GM23338 (cell line): Measurements from ENCODE around the gene DCPS. TPM values are rescaled to one million over a fixed set of nuclear protein-coding genes. Genes with fewer than 3 reads are reported as not detected.

ENCODE experiments used
- ATAC-seq: fragments of 200-7000 bp; cut with Tn5 transposase; 3 replicates; pipeline ENCODE4 v1.9.1; 2020
- DNase-seq: peaks from one replicate; pipeline ENCODE4 v3.0.0-alpha.2; 2015; ENCODE audit warnings: low spot score
- H2AFZ ChIP-seq: fragments of 200-600 bp; sonication (generic); 2 replicates; pipeline ENCODE4 v1.8.0; 2016; ENCODE audit warnings: antibody characterized with exemption, mild to moderate bottlenecking, moderate library complexity
- H3F3A ChIP-seq: fragments of 200-600 bp; sonication (generic); replicated peaks from 2 replicates; pipeline ENCODE4 v1.8.0; 2017; ENCODE audit warnings: antibody characterized with exemption, mixed run types, low read depth
- H3K27ac ChIP-seq: fragments of 200-600 bp; sonication (generic); 2 replicates; pipeline ENCODE4 v1.6.1; 2016; ENCODE audit warnings: low read depth
- H3K27me3 ChIP-seq: fragments of 200-600 bp; sonication (generic); 2 replicates; pipeline ENCODE4 v1.8.0; 2016; ENCODE audit warnings: mild to moderate bottlenecking, mixed run types, moderate library complexity; ENCODE audit not compliant: insufficient read depth
- H3K36me3 ChIP-seq: fragments of 200-600 bp; sonication (generic); 2 replicates; pipeline ENCODE4 v1.8.0; 2016; ENCODE audit warnings: mild to moderate bottlenecking; ENCODE audit not compliant: insufficient read depth
- H3K4me1 ChIP-seq: fragments of 200-600 bp; sonication (generic); 2 replicates; pipeline ENCODE4 v1.8.0; 2016; ENCODE audit warnings: mild to moderate bottlenecking, moderate library complexity; ENCODE audit not compliant: insufficient read depth
- H3K4me2 ChIP-seq: fragments of 200-600 bp; sonication (generic); 2 replicates; pipeline ENCODE4 v1.7.1; 2017; ENCODE audit warnings: mixed run types
- H3K4me3 ChIP-seq: fragments of 200-600 bp; sonication (generic); 2 replicates; pipeline ENCODE4 v1.6.1; 2016; ENCODE audit warnings: mixed run types
- H3K79me2 ChIP-seq: fragments of 200-600 bp; sonication (generic); replicated peaks from 2 replicates; pipeline ENCODE4 v1.8.0; 2017; ENCODE audit warnings: mild to moderate bottlenecking; ENCODE audit not compliant: insufficient read depth
- H3K9me2 ChIP-seq: fragments of 200-600 bp; sonication (generic); 2 replicates; pipeline ENCODE4 v1.8.0; 2017; ENCODE audit not compliant: insufficient read depth
- H4K20me1 ChIP-seq: fragments of 200-600 bp; sonication (generic); replicated peaks from 2 replicates; pipeline ENCODE4 v1.8.0; 2017; ENCODE audit warnings: mild to moderate bottlenecking; ENCODE audit not compliant: insufficient read depth
- H3K27ac Mint-ChIP-seq: 2 replicates; pipeline ENCODE4 v1.8.0; 2020; ENCODE audit warnings: inconsistent platforms, mild to moderate bottlenecking, moderate library complexity, mixed read lengths
- H3K27me3 Mint-ChIP-seq: 3 replicates; pipeline ENCODE4 v1.8.0; 2022; ENCODE audit warnings: low read depth, mild to moderate bottlenecking, moderate library complexity, mixed read lengths, inconsistent platforms; ENCODE audit not compliant: insufficient read depth, poor library complexity
- H3K36me3 Mint-ChIP-seq: 3 replicates; pipeline ENCODE4 v1.8.0; 2021; ENCODE audit warnings: low read depth, mild to moderate bottlenecking, inconsistent platforms, moderate library complexity, mixed read lengths
- H3K4me1 Mint-ChIP-seq: 3 replicates; pipeline ENCODE4 v1.8.0; 2020; ENCODE audit warnings: mild to moderate bottlenecking, inconsistent platforms, mixed read lengths
- H3K4me3 Mint-ChIP-seq: 3 replicates; pipeline ENCODE4 v1.8.0; 2021; ENCODE audit warnings: moderate library complexity, mild to moderate bottlenecking, inconsistent platforms, mixed read lengths
- H3K9me3 Mint-ChIP-seq: 3 replicates; pipeline ENCODE4 v1.8.0; 2020; ENCODE audit warnings: moderate library complexity, mild to moderate bottlenecking, inconsistent platforms, mixed read lengths
- CREB1 ChIP-seq: fragments of 250-450 bp; sonication (Bioruptor Pico); IDR thresholded peaks from 2 replicates; pipeline ENCODE4 v1.5.0; 2020; ENCODE audit warnings: low read depth, mild to moderate bottlenecking, moderate library complexity
- EZH2 ChIP-seq: fragments of 200-600 bp; sonication (generic); IDR thresholded peaks from one replicate; pipeline ENCODE4 v1.8.0; 2017; ENCODE audit warnings: antibody characterized with exemption, mild to moderate bottlenecking, low read depth; ENCODE audit not compliant: unreplicated experiment
- EZH2phosphoT487 ChIP-seq: fragments of 200-600 bp; sonication (generic); IDR thresholded peaks from one replicate; pipeline ENCODE4 v1.8.1; 2018; ENCODE audit warnings: antibody characterized with exemption; ENCODE audit not compliant: unreplicated experiment
- JUNB ChIP-seq: IDR thresholded peaks from one replicate; pipeline ENCODE4 v1.6.1; 2016; ENCODE audit warnings: antibody characterized with exemption; ENCODE audit not compliant: unreplicated experiment
- NANOG ChIP-seq: IDR thresholded peaks from 2 replicates; pipeline ENCODE4 v1.6.1; 2016; ENCODE audit warnings: antibody characterized with exemption, borderline replicate concordance
- POLR2AphosphoS5 ChIP-seq: IDR thresholded peaks from 2 replicates; pipeline ENCODE4 v1.6.1; 2016; ENCODE audit warnings: antibody characterized with exemption, low read depth
- STAT1 ChIP-seq: IDR thresholded peaks from one replicate; pipeline ENCODE4 v1.6.1; 2016; ENCODE audit warnings: antibody characterized with exemption; ENCODE audit not compliant: unreplicated experiment
- ZNF114 ChIP-seq: fragments of 250-450 bp; sonication (Bioruptor Pico); IDR thresholded peaks from 2 replicates; pipeline ENCODE4 v1.5.0; 2020; ENCODE audit warnings: mild to moderate bottlenecking, moderate library complexity
- ZNF331 ChIP-seq: fragments of 250-450 bp; sonication (Bioruptor Pico); IDR thresholded peaks from 2 replicates; pipeline ENCODE4 v1.5.0; 2020; ENCODE audit warnings: low read depth, mild to moderate bottlenecking, moderate library complexity
- polyA plus RNA-seq: library from polyadenylated mRNA; unstranded; fragments of >200 nt; fragmentation: Nextera tagmentation; extraction: Ambion mirVana; gene quantifications from 2 replicates; pipeline ENCODE4 v1.2.1, GENCODE V29; 2016
- total RNA-seq: library from RNA; depleted of rRNA; stranded (reverse); fragments of >200 nt; shearing (Covaris generic); gene quantifications from 2 replicates; pipeline ENCODE4 v1.2.3, GENCODE V29; 2014
- TF ChIP-seq, protein P1 (sequence below), 2 experiments: fragments of 200-600 bp in 1 of 2; sonication (generic) in 1 of 2; conservative IDR thresholded peaks; 2 replicates each; pipeline versions ENCODE4 v1.5.1 to v1.6.1; 2016 to 2017; ENCODE audit warnings: antibody characterized with exemption in 2 of 2, low read depth in 2 of 2, mild to moderate bottlenecking in 2 of 2, moderate library complexity in 1 of 2
- TF ChIP-seq, protein P2 (sequence below): fragments of 250-450 bp; sonication (Bioruptor Pico); IDR thresholded peaks from 2 replicates; pipeline ENCODE4 v1.5.0; 2020; ENCODE audit warnings: mild to moderate bottlenecking, moderate library complexity
- TF ChIP-seq, protein P3 (sequence below): IDR thresholded peaks from 2 replicates; pipeline ENCODE4 v1.6.1; 2016; ENCODE audit warnings: antibody characterized with exemption
- TF ChIP-seq, protein P4 (sequence below): IDR thresholded peaks from one replicate; pipeline ENCODE4 v1.6.1; 2018; ENCODE audit warnings: antibody characterized with exemption; ENCODE audit not compliant: unreplicated experiment

DCPS gene
- total and polyA plus RNA-seq, 2 experiments from 2014 or later = 26.8 to 46.4 TPM

DNA sequence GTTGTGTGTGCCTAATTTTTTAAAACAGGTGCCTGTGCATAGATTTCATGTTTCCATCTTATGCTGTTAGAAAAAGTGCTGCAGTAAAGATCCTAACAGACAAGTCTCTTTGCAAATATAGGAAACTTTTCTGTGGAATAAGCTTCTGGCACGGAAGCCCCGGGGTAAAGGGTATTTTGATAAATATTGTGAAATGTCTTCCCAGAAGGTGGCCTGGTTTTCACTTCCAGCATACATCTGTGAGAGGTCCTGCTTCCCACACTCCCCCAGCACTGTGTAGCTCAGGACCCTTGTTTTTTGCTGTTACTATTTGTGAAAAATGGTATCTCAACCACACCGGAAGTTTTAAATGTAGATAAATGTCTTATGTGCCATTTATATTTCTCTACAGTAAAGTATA lies 66.2 kb downstream of the DCPS start:
- no peak overlapping the region; the same call in 1 of the 2 replicates for H3K27ac Mint-ChIP-seq
- Histone ChIP-seq H3K79me2 (peaks cover 44% of the 10 kb centered on the region), H3K9me2 (no peaks in the 10 kb centered on the region), H3K36me3 (no peaks in the 10 kb centered on the region), H3K27ac (no peak overlapping the region), H3K4me1 (peaks cover 20% of the 10 kb centered on the region; the same call in 1 of the 2 replicates), H3F3A (no peaks in the 10 kb centered on the region), H2AFZ (no peak overlapping the region), H3K4me2 (no peak overlapping the region), H3K4me3 (no peak overlapping the region), H4K20me1 (peaks cover 8% of the 10 kb centered on the region; the same call in 1 of the 2 replicates), H3K27me3 (no peaks in the 10 kb centered on the region)
- no peaks in the 10 kb centered on the region for H3K36me3 Mint-ChIP-seq
- peaks cover 39% of the 10 kb centered on the region for H3K4me1 Mint-ChIP-seq
- DNase-seq = no peak
- H3K4me3 Mint-ChIP-seq = no peak overlapping the region
- H3K27me3 Mint-ChIP-seq = peaks cover 5% of the 10 kb centered on the region
- TF ChIP-seq, protein P1, sequence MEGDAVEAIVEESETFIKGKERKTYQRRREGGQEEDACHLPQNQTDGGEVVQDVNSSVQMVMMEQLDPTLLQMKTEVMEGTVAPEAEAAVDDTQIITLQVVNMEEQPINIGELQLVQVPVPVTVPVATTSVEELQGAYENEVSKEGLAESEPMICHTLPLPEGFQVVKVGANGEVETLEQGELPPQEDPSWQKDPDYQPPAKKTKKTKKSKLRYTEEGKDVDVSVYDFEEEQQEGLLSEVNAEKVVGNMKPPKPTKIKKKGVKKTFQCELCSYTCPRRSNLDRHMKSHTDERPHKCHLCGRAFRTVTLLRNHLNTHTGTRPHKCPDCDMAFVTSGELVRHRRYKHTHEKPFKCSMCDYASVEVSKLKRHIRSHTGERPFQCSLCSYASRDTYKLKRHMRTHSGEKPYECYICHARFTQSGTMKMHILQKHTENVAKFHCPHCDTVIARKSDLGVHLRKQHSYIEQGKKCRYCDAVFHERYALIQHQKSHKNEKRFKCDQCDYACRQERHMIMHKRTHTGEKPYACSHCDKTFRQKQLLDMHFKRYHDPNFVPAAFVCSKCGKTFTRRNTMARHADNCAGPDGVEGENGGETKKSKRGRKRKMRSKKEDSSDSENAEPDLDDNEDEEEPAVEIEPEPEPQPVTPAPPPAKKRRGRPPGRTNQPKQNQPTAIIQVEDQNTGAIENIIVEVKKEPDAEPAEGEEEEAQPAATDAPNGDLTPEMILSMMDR (conservative IDR thresholded peaks at IDR 0.05; ENCODE audit: low read depth in 2 of 2) = no peak
- no peak for TF ChIP-seq ZNF114 (CRISPR knock-in tag)
- TF ChIP-seq, protein P2, sequence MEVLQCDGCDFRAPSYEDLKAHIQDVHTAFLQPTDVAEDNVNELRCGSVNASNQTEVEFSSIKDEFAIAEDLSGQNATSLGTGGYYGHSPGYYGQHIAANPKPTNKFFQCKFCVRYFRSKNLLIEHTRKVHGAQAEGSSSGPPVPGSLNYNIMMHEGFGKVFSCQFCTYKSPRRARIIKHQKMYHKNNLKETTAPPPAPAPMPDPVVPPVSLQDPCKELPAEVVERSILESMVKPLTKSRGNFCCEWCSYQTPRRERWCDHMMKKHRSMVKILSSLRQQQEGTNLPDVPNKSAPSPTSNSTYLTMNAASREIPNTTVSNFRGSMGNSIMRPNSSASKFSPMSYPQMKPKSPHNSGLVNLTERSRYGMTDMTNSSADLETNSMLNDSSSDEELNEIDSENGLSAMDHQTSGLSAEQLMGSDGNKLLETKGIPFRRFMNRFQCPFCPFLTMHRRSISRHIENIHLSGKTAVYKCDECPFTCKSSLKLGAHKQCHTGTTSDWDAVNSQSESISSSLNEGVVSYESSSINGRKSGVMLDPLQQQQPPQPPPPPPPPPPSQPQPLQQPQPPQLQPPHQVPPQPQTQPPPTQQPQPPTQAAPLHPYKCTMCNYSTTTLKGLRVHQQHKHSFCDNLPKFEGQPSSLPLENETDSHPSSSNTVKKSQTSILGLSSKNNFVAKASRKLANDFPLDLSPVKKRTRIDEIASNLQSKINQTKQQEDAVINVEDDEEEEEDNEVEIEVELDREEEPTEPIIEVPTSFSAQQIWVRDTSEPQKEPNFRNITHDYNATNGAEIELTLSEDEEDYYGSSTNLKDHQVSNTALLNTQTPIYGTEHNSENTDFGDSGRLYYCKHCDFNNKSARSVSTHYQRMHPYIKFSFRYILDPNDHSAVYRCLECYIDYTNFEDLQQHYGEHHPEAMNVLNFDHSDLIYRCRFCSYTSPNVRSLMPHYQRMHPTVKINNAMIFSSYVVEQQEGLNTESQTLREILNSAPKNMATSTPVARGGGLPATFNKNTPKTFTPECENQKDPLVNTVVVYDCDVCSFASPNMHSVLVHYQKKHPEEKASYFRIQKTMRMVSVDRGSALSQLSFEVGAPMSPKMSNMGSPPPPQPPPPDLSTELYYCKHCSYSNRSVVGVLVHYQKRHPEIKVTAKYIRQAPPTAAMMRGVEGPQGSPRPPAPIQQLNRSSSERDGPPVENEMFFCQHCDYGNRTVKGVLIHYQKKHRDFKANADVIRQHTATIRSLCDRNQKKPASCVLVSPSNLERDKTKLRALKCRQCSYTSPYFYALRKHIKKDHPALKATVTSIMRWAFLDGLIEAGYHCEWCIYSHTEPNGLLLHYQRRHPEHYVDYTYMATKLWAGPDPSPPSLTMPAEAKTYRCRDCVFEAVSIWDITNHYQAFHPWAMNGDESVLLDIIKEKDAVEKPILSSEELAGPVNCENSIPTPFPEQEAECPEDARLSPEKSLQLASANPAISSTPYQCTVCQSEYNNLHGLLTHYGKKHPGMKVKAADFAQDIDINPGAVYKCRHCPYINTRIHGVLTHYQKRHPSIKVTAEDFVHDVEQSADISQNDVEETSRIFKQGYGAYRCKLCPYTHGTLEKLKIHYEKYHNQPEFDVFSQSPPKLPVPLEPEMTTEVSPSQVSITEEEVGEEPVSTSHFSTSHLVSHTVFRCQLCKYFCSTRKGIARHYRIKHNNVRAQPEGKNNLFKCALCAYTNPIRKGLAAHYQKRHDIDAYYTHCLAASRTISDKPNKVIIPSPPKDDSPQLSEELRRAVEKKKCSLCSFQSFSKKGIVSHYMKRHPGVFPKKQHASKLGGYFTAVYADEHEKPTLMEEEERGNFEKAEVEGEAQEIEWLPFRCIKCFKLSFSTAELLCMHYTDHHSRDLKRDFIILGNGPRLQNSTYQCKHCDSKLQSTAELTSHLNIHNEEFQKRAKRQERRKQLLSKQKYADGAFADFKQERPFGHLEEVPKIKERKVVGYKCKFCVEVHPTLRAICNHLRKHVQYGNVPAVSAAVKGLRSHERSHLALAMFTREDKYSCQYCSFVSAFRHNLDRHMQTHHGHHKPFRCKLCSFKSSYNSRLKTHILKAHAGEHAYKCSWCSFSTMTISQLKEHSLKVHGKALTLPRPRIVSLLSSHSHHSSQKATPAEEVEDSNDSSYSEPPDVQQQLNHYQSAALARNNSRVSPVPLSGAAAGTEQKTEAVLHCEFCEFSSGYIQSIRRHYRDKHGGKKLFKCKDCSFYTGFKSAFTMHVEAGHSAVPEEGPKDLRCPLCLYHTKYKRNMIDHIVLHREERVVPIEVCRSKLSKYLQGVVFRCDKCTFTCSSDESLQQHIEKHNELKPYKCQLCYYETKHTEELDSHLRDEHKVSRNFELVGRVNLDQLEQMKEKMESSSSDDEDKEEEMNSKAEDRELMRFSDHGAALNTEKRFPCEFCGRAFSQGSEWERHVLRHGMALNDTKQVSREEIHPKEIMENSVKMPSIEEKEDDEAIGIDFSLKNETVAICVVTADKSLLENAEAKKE = no peak
- TF ChIP-seq, protein P3, sequence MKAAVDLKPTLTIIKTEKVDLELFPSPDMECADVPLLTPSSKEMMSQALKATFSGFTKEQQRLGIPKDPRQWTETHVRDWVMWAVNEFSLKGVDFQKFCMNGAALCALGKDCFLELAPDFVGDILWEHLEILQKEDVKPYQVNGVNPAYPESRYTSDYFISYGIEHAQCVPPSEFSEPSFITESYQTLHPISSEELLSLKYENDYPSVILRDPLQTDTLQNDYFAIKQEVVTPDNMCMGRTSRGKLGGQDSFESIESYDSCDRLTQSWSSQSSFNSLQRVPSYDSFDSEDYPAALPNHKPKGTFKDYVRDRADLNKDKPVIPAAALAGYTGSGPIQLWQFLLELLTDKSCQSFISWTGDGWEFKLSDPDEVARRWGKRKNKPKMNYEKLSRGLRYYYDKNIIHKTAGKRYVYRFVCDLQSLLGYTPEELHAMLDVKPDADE = no peak
- TF ChIP-seq EZH2 = no peak
- TF ChIP-seq, protein P4, sequence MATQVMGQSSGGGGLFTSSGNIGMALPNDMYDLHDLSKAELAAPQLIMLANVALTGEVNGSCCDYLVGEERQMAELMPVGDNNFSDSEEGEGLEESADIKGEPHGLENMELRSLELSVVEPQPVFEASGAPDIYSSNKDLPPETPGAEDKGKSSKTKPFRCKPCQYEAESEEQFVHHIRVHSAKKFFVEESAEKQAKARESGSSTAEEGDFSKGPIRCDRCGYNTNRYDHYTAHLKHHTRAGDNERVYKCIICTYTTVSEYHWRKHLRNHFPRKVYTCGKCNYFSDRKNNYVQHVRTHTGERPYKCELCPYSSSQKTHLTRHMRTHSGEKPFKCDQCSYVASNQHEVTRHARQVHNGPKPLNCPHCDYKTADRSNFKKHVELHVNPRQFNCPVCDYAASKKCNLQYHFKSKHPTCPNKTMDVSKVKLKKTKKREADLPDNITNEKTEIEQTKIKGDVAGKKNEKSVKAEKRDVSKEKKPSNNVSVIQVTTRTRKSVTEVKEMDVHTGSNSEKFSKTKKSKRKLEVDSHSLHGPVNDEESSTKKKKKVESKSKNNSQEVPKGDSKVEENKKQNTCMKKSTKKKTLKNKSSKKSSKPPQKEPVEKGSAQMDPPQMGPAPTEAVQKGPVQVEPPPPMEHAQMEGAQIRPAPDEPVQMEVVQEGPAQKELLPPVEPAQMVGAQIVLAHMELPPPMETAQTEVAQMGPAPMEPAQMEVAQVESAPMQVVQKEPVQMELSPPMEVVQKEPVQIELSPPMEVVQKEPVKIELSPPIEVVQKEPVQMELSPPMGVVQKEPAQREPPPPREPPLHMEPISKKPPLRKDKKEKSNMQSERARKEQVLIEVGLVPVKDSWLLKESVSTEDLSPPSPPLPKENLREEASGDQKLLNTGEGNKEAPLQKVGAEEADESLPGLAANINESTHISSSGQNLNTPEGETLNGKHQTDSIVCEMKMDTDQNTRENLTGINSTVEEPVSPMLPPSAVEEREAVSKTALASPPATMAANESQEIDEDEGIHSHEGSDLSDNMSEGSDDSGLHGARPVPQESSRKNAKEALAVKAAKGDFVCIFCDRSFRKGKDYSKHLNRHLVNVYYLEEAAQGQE = no peak
- TF ChIP-seq POLR2AphosphoS5 = no peak
- no peak for TF ChIP-seq EZH2phosphoT487
- TF ChIP-seq ZNF331 = no peak
- TF ChIP-seq NANOG = no peak
- no peak for TF ChIP-seq JUNB
- TF ChIP-seq STAT1 = no peak
- no peak for TF ChIP-seq CREB1
- no peaks in the 10 kb centered on the region for H3K9me3 Mint-ChIP-seq
- no peak for ATAC-seq
